ENCODE data around the gene ZYG11B.
"Not testable (repeated sequence)": the region's sequence is repeated elsewhere in the genome, so short reads cannot be mapped to it uniquely, and the experiment has no call there.

The ZYG11B gene

DNA sequence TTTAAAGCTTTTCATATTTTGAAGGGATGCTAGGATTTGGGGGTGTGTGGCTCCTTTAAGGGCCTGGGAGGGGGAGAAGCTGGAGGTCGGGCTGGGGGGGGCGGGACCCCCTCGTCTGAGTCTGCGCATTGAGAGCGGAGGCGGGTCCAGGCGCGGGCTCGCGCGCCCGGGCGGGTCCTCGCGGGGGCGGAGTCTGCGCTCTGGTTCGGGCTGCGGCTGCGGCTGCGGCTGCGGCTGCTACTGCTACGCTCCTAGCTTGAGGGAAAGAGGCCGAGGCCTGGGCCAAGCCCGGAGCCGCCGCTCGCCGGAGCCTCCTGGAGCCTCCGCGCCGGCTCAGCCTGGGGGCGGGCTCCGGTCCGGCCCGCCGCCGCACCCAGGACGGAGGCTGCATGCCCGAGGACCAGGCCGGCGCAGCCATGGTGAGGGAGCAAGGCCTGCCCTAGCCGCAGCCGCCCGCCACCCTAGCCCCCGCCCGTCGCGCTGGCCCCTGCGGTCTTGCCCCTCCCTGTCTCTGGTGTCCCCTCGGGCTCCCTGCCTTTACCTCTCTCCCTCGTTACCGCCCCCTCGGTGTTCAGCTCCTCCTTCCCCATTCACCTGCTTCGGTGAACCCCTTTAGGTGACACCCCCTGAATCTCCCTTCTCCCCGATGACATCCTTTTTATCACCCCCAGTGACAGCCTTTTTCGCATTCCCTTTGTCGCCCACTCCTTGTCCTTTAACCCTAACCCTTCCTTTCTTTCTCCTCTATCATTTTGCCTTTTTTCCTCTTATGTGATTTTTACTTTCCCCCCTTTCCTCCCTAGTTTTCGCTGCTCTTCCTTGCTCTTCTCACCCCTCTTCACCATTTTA is at the start of gene ZYG11B:
Gene ZYG11B, plus strand, starts transcription at position 189 of the 849 bp plus-strand sequence. Its CDS starts 201 bp downstream, at position 390.
- DNase-seq (ENCODE audit: low read depth) = peak; percentile 58

DNA sequence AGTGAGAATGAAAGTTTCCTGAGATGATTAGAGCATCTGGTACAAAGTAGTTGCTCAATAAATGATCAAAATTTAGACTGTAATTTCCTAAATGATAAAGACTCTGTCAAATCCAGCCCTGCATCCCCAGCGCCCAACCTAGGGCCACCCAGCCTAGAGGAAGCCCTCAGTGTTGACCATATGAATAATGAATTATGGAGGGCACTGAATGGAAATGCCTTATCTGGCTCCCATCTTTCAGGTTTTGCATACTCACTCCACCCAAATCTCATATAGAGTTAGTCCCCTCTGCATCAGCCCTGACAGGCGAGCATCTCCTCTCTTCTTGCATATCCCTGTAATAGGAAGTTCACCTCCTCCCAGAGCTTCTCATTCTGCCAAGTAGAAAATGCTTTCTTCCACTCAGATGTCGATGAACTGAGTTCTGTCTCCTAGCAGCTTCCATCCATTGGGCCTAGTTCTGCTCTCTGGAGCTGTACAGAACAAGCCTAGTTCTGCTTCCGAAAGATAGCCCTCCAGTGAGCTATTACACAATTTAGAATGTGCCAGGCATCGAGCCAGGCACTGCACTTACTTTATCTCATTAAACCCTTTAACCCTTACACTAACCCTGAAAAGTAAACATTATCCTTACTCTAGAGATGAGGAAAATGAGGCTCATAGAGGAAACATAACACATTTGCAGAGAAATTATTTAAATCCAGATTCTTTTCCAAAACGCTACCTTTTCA is 49.0 kb upstream of the ZYG11B start:
- DNase-seq (ENCODE audit: low read depth) = no peak

DNA sequence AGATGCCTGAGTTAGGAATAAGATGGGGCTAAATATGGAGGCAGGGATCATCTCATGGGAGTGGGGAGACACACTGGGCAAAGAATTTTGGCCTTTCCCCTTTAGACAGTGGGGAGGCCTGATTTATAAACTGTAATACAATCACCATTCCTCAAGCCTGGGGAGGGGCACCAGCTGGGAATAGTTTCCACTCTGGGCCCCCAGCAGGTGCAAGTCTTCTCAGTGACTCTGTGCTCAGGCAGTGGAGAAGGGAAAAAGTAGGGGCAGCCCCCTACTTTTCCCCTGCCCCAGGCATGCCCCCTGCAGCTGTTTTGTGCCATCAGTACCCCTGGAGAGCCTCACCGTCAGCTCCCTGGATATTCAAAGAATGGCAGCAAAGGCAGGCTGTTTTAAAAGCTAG is 47.2 kb upstream of the ZYG11B start:
- DNase-seq (ENCODE audit: low read depth) = no peak

DNA sequence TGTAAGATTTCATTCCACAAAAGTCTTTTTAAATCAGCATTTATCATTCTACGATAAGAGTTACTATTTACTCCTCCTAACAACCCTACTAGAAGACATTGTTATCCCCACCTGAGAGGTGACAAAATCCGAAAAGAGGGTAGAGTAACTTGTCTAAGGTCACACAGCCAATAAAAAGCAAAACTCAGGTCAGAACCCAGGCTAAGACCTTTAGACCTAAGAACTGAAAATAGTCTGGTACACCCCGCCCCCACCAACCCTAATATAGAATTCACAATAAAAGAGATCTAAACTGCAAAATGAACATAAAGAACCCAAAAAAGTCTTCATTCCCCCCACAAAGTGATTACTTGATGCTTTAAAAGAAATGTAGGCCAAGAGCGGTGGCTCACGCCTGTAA is 46.8 kb upstream of the ZYG11B start:
- no peak for DNase-seq (ENCODE audit: low read depth)

DNA sequence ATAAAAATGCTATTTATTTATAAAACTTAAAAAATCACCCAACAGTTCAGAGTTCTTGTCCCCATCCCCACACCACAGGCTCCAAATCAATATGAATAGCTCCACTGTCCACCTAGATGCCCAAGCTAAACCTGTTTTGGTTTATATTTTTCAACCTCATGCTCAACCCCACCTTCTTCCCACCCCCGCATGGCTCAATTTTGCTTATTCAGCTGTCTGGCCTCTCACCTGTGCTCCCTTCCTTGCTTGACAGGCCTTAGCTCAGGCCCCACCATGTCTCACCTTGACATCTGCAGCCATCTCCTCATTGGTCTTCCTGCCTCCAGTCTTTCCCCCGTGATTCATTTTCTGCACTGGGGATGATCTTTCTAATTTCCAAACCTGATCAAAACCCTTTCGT is 45.9 kb upstream of the ZYG11B start:
- DNase-seq (ENCODE audit: low read depth) = no peak

DNA sequence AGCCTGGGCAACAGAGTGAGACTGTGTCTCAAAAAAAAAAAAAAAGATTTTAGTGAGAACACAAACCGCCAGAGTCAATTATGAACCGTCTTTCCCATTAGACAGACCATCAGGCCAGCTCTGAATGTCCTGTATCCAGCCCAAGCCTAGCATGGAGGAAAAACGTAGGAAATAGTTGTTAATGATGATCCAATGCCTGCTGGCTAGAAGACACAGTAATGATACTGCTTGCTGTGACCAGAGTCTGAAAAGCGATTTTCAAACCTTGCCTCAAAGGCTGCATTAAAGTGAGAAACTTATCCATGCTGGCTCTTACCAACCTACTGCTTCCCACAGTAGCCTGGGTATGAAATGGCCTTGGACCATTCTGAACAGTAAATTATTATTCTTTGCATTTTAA is 45.1 kb upstream of the ZYG11B start:
- DNase-seq (ENCODE audit: low read depth) = no peak

DNA sequence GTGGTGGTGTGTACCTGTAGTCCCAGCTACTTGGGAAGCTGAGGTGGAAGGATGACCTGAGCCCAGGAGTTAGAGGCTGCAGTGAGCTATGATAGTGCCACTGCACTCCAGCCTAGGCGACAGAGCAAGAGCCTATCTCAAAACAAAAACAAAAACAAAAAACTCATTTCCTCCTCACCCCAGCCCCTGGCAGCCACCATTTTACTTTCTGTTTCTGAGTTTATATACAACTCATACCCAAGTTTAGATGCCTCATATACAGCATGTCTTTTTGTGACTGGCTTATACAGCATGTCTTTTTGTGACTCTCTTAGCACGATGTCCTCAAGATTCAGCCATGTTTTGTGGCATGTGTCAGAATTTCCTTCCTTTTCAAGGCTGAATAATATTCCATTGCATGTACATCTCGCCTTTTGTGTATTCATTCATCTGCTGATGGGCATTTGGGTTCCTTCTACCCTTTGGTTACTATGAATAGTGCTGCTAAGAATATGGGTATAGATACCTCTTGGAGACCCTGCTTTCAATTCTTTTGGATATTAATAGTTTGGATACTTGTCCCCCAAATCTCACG is 42.8 kb upstream of the ZYG11B start:
- DNase-seq (ENCODE audit: low read depth) = no peak

DNA sequence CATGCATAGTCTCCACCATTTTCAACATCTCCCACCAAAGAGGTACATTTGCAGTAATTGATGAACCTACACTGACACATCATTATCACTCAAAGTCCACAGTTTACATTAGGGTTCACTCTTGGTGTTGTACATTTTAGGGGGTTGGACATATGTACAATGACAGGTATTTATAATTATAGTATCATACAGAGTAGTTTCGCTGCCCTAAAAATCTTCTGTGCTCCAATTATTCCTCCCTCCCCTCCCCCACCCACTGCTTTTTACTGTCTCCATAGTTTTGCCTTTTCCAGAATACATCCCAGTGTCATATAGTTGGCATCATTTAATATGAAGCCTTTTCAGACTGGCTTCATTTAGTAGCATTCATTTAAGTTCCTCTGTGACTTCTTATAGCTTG is 41.7 kb upstream of the ZYG11B start:
- no peak for DNase-seq (ENCODE audit: low read depth)

DNA sequence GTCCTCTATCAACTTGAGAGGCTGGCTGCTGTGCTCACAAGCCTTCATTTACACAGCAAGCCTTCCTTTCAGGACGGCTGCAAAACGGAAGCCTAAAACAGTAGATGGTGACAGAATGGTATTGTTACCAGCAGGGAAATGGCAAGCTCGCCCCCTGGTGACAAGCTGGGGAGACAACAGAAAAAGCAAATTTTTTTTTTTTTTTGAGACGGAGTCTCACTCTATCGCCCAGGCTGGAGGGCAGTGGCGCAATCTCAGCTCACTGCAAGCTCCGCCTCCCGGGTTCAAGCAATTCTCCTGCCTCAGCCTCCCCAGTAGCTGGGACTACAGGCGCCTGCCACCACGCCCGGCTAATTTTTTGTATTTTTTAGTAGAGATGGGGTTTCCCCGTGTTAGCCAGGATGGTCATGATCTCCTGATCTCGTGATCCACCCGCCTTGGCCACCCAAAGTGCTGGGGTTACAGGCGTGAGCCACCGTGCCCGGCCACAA is 39.9 kb upstream of the ZYG11B start:
- DNase-seq (ENCODE audit: low read depth) = peak; percentile 56

DNA sequence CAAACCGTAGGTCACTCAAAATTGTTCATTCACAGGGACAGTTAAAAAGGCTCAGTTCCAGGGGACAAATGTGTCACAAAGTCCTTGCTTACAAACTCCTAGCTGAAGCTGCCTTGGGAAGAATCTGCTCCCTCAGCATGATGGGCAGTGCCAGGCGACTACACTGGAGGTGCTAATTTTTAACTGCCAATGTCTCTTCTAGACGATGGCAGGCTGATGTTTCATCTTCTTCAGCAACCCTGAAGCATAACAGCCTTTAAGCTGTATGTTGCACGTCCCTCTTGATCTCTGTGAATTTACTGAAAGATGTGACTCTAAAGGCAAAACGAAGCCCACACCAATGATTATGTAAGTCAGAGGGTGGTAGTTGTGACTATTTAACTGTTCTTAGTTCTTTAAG is 39.4 kb upstream of the ZYG11B start:
- DNase-seq (ENCODE audit: low read depth) = no peak

DNA sequence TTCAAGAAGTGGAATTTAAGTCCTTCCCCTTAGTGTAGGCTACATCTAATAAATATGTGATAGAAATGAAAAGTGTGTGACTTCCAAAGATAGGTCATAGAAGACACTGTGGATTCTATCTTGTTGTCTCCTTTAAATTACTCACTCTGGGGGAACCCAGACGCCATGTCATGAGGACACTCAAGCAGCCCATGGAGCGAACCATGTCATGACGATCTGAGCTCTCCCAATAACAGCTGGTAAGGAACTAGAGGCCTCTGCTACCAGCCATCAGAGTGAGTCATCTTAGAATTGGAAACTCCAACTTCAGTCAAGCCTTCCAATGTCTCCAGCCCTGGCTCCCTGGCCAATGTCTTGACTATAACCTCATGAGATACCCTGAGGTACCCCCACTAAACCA is 34.4 kb upstream of the ZYG11B start:
- no peak for DNase-seq (ENCODE audit: low read depth)

DNA sequence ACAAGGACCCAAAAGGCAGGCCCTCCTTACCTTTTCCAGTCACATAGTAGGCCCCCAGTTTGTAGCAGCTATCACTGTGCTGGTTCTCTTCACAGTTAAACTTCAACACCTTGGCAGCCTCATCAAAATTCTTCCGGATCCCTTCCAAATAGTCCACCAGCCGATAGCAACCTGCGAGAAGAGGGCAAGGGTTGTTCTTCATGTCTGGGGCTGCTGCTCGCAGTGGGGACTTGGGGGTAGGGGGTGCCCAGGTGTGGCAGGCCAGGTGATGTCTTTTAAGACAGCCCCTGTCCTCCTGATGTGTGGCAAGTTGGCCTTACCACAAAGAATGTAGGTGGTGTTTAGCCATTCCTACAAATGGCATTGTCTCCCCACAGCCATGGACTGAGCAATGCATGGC is 33.6 kb upstream of the ZYG11B start:
- no peak for DNase-seq (ENCODE audit: low read depth)

DNA sequence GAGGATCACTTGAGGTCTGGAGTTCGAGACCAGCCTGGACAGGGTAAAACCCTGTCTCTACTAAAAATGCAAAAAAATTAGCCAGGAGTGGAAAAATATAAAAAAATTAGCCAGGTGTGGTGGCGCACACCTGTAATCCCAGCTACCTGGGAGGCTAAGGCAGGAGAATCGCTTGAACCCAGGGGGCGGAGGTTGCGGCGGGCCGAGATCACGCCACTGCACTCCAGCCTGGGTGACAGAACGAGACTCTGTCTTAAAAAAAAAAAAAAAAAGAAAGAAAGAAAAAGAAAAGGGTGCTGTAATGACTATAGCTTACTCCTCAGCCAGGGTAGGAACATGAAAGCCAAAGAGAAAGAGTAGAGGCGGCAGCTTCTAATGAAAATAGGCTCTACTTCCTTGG is 32.9 kb upstream of the ZYG11B start:
- DNase-seq (ENCODE audit: low read depth) = not testable (repeated sequence)

DNA sequence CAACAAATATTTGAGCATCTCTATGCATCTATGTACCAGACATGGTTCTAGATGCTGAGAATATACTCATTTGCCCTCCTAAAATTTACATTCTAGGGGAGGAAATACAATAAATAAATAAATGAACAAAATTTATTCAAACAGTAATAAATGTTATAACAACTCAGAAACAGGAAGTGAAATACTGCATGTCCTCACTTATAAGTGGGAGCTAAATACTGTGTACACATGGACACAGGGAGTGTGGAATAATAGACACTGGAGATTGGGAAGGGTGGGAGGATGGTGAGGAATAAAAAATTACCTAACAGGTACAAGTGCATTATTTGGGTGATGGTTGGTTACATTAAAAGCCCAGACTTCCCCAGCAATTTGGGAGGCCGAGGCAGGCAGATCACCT is 32.4 kb upstream of the ZYG11B start:
- no peak for DNase-seq (ENCODE audit: low read depth)

DNA sequence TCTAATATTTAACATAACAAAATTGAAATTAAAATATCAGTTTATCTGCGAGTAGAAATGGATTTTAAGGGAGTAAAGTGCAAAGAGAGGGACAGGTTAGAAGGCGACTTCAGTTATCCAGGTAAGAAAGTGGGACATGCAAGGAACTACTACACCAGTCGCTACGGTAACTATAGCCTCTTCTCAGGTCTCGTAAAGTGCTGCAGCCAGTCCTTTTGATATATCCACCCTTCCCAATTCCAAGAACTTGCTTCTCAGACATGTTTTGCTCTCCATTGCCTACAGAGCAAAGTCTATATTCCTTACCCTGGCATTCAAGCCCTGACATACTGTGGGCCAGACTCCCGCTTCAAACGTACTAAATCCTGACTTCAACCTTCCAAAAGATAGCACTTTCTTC is 30.6 kb upstream of the ZYG11B start:
- DNase-seq (ENCODE audit: low read depth) = no peak

DNA sequence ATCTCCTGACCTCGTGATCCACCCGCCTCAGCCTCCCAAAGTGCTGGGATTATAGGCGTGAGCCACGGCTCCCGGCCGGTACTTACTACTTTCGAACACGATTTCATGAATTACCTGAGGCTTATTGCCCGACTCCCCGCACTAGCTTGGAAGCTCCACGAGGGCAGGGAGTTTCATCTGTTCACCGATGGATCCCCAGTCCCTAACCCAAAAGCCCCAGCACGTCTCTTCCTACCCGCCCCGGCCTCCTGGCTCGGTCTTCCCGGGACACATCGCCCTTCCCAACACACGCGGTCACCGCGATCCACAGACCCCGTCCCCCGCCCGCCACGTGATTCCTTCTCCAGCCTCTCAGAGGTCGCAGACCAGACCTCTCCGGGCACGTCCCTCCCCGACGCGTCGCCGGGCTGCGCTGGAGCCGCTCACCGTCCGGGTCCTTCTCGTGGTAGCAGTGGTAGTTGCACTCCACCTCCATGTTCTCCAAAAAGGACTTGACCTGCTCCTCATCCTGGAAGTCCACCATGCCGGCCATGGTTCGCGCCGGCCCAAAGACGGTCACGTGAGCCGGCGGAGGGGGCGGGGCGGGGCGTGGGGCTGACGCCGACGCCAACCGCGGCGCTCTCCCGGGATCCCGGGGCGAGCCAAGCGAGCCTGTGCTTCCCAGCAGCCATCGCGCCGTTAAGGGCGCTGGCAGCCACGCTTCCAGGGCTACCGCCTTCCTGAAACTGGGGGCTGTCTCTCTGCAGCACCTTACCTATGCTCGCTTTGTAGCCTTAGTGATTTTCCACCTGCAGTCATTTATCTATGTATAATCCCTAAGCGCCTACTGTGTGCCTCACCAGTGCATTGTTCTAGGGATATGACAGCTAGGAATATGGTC is 28.2 kb upstream of the ZYG11B start, which contains the start of gene COA7:
Gene COA7, minus strand, starts transcription at position 553 of the 880 bp plus-strand sequence. Its CDS starts 21 bp downstream, at position 532.
- peak; percentile 72 for DNase-seq (ENCODE audit: low read depth)

DNA sequence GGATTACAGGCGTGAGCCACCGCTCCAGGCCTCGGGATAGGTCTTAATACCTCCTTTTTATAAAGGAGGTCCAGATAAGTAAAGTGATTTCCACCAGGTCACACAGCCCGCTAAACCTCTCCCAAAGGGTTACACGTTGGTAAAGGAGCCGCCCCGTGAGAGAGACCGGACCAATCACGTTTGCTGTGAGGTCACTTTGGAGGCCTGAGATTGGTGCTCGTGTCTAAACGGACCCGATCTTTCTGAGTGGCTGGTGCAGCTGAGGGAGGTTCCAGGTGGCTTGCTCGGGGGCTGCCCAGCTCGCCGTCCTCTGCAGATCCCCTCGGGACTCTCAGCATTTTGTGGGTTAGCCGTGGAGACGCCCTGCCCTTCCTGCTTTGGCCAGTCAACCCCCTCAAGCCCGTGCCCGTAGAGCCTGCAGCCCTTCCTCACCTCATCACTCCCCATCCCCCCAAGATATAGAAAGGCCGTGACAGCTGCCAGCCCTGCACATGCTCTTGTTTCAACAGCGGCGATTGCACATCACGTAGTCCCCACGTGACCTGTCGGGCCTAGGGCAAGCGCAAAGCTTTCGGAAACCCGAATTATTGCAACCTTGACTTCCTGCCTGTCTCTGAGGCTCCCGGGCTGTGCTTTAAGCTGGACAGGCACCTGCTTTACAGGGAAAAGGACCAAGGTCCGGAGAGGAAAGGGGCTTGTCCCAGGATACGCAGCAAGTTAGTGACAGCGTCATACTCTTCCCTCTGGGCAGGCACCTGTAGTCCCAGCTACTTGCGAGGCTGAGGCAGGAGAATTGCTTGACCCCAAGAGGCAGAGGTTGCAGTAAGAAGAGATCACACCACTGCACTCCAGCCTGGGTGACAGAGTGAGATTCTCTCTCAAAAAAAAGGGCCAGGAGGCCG is 23.1 kb upstream of the ZYG11B start:
- peak; percentile 79 for DNase-seq (ENCODE audit: low read depth)

DNA sequence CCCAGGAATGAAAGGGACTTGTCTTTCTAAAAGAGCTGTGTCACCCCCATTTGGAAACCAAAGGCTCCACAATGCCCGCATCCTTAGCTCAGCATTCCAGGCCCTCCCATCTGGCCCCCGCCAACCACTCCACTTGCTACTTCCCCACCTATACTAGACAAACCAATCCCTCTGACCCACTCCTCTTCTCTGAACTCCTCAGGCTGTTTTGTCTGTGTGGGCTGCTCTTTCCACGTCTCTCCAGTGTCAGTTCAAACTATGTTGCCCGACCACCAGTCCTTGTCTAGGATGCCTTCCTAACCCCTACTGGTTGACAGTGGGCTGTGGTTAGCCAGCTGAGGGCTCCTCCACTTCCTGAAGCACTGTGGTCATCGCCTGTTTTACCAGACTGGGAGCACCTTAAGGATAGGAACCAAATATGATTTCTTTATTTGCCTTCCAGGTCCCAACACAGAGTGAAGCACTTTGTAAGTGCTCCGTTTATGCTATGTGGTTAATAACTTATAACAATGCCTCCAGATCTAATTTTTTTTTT is 20.1 kb upstream of the ZYG11B start:
- DNase-seq (ENCODE audit: low read depth) = peak; percentile 47

DNA sequence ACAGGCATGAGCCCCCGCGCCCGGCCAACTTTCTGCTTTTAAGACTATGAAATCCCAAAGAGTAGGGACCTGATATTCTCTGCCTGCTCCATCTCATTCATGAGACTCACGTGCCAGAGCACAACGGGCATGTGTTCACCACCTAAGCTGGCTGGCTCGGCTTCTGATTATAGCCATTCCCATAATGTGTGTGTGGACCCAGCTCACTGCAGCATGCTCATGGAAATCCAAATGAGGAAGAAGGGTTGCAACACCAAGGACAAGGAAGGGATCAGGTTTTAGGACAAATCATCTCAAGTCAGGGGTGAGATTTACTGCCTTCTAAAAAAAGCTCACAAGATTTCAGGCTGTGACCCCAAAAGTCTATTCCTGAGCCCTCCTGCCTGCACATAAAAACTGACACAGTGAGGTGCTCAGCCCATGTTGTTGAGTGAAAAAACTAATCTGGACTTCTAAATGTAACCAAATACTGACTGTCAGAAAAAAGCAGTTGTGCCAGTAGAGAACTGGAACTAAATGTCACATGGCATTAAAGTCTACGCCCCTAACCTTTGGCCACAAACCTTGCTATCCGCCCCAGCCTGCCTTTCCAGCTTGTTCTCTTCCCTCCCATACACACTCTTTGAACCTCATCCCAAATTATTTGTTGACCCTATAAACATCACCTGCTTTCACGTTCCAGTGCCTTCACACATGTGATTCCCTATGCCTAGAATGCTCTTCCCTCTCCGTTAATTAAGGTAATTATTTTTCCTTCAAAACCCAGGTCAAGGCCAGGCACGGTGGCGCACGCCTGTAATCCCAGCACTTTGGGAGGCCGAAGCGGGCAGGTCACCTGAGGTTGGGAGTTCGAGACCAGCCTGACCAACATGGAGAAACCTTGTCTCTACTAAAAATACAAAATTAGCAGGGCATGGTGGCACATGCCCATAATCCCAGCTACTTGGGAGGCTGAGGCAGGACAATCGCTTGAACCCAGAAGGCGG is 19.0 kb upstream of the ZYG11B start:
- DNase-seq (ENCODE audit: low read depth) = no peak
